ENCODE data around the gene MACROD1. TPM values are rescaled to one million over a fixed set of nuclear protein-coding genes. Genes with fewer than 3 reads are reported as not detected.

Gene MACROD1
- total and polyA plus RNA-seq, 10 donors = 5.1 to 20.3 (median 7.8) TPM

DNA sequence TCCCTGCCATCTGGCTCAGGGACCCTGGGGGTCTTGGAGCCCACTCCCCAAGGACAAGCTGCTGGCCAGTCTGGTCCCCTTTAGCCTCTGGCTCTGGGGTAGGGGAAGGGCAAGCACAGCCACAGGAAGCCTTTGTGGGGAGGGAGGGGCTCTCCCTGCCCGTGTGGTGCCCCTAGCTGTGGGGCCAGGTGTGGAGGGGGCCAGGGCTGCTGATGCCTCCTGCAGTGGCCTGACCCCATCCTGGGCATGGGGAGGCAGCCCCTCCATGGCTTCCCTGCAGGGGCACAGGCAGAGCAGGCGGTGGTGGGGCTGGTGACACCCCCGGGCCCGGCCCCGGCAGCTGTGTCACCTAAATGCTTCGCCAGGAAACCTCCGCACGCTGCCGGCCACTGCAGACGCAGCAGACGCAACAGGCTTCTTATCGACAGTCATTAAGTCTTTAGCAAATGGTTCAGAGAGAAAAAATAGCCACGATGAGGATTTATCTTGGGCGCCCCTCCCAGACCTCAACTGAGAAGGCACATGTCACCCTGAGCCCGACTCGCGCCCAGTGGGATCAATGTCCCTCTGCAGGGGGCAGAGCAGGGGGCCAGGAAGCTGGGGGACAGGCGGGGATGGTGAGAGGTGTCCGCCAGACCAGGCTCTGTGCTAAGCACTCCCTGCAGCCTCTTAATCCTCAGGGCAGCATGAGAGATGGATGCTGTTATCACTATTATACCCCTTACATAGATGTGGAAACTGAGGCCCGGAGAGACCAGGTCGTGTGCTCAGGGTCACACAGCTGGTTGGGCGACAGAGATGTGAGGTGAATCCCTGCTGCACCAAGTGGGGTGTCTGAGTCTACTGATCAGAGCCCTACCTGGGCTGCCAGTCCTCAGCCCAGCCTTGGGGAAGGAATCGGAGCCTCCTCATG is 96.3 kb downstream of the MACROD1 start:
- no peak overlapping the region for H3K4me3 ChIP-seq
- H3K27me3 ChIP-seq (replicated peaks in 1 of 7) = peaks cover 0 to 14% (median 0%) of the 10 kb centered on the region in 7 donors
- H3K36me3 ChIP-seq = no peaks in the 10 kb centered on the region
- no peaks in the 10 kb centered on the region for H3K9me3 ChIP-seq
- intact Hi-C loops (cut with DNase I; ENCODE audit: low total_unique reads) = no loop called here
- no peak for DNase-seq
- TF ChIP-seq POLR2A (IDR thresholded peaks at IDR 0.05) = no peak
- peaks cover 0 to 10% (median 4%) of the 10 kb centered on the region in 6 donors for H3K4me1 ChIP-seq
- H3K27ac ChIP-seq = no peak overlapping the region
- 74 to 90% (median 86%) methylated on average over 17 to 23 of the region's 23 CpGs for WGBS, 5 donors

DNA sequence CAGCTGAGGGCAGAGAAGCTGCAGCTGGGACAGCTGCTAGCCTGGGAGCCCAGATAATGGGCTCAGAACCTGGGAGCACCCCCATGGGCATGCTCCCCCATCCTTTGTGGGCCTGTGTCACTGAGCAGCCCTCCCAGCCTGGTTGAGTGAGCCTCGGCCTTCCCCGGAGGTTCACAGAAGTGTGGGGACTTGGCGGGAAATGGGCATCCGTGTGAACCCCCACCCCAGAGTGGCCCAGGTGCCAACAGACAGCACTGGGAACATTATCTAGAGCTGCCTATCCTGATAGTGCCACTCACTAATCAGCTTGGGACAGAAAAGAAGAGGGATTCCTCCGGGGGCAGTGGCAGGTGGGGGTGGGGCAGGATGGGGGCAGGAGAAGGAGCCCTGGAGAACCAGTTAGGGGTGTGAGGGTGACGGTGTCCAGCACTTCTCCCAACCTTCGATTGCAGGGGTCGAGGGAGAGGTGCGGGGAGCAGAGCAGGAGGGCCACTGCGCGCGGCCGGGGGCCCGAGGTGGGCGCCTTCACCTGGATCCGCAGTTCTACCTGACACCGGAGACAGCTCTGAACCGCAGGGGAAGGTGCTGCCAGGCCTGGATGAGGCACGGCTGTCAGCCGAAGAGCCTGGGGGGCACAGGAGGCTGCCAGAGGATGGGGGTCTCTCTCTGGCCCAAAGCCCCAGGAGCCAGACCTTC is 97.1 kb downstream of the MACROD1 start:
- intact Hi-C loops (cut with DNase I; ENCODE audit: low total_unique reads) = no loop called here
- TF ChIP-seq POLR2A (IDR thresholded peaks at IDR 0.05) = no peak
- TF ChIP-seq, protein P1, sequence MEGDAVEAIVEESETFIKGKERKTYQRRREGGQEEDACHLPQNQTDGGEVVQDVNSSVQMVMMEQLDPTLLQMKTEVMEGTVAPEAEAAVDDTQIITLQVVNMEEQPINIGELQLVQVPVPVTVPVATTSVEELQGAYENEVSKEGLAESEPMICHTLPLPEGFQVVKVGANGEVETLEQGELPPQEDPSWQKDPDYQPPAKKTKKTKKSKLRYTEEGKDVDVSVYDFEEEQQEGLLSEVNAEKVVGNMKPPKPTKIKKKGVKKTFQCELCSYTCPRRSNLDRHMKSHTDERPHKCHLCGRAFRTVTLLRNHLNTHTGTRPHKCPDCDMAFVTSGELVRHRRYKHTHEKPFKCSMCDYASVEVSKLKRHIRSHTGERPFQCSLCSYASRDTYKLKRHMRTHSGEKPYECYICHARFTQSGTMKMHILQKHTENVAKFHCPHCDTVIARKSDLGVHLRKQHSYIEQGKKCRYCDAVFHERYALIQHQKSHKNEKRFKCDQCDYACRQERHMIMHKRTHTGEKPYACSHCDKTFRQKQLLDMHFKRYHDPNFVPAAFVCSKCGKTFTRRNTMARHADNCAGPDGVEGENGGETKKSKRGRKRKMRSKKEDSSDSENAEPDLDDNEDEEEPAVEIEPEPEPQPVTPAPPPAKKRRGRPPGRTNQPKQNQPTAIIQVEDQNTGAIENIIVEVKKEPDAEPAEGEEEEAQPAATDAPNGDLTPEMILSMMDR (IDR thresholded peaks at IDR 0.05 in 8 of 11, conservative IDR thresholded peaks at IDR 0.05 in 3 of 11) = no peak
- TF ChIP-seq POLR2AphosphoS5 (IDR thresholded peaks at IDR 0.05) = no peak
- DNase-seq = no peak
- no peak overlapping the region for H3K4me3 ChIP-seq
- peaks cover 0 to 15% (median 0%) of the 10 kb centered on the region in 7 donors for H3K27me3 ChIP-seq (replicated peaks in 1 of 7)
- H3K9me3 ChIP-seq = no peaks in the 10 kb centered on the region
- 90 to 93% (median 92%) methylated on average over 20 of the region's 20 CpGs for WGBS, 5 donors
- H3K4me1 ChIP-seq = peaks cover 0 to 3% (median under 1%) of the 10 kb centered on the region in 6 donors
- H3K36me3 ChIP-seq = no peaks in the 10 kb centered on the region
- no peak overlapping the region for H3K27ac ChIP-seq

GRCh38 chr11:64067230-64067993 is 98.5 kb downstream of the MACROD1 start:
- Histone ChIP-seq H3K27me3 (replicated peaks in 1 of 7) (peaks cover 0 to 27% (median 4%) of the 10 kb centered on the region in 7 donors), H3K27ac (no peak overlapping the region), H3K4me3 (no peak overlapping the region), H3K9me3 (no peaks in the 10 kb centered on the region), H3K36me3 (no peaks in the 10 kb centered on the region), H3K4me1 (no peaks in the 10 kb centered on the region)
- intact Hi-C loops (cut with DNase I; ENCODE audit: low total_unique reads) = no loop called here
- DNase-seq = no peak
- TF ChIP-seq POLR2AphosphoS5 (IDR thresholded peaks at IDR 0.05) = no peak
- TF ChIP-seq, protein P1 (IDR thresholded peaks at IDR 0.05 in 8 of 11, conservative IDR thresholded peaks at IDR 0.05 in 3 of 11) = no peak
- no peak for TF ChIP-seq POLR2A (IDR thresholded peaks at IDR 0.05)
- WGBS, 5 donors = 56 to 76% (median 66%) methylated on average over 17 to 26 of the region's 26 CpGs

DNA sequence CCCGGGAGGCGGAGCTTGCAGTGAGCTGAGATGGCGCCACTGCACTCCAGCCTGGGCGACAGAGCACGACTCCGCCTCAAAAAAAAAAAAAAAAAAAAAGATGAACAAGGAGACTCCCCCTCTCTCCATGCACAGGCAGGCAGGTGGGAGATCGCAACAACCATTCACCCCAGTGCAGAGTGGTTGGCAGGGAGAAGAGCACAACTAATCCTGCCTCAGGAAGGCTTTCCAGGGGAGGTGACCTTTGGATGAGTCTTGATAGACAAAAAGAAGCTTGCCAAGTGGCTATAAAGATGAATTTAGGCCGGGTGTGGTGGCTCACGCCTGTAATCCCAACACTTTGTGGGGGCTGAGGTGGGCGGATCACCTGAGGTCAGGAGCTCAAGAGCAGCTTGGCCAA is 100.2 kb downstream of the MACROD1 start:
- 86 to 97% (median 94%) methylated on average over 6 to 10 of the region's 10 CpGs for WGBS, 5 donors
- H3K4me1 ChIP-seq = peaks cover 1 to 9% (median 8%) of the 10 kb centered on the region in 6 donors
- TF ChIP-seq POLR2AphosphoS5 (IDR thresholded peaks at IDR 0.05) (no peak), POLR2A (IDR thresholded peaks at IDR 0.05) (no peak)
- TF ChIP-seq, protein P1 (IDR thresholded peaks at IDR 0.05 in 8 of 11, conservative IDR thresholded peaks at IDR 0.05 in 3 of 11) = no peak
- H3K4me3 ChIP-seq = no peak overlapping the region
- no peaks in the 10 kb centered on the region for H3K36me3 ChIP-seq
- no peak overlapping the region for H3K27ac ChIP-seq
- peaks cover 0 to 44% (median 14%) of the 10 kb centered on the region in 7 donors for H3K27me3 ChIP-seq (replicated peaks in 1 of 7)
- no peak for DNase-seq
- H3K9me3 ChIP-seq = no peaks in the 10 kb centered on the region
- intact Hi-C loops (cut with DNase I; ENCODE audit: low total_unique reads) = no loop called here

Measured in spleen (tissue), 11 donors.